A549 (cell line): ENCODE results near the gene CALHM1. TPM values are rescaled to one million over a fixed set of nuclear protein-coding genes. Genes with fewer than 3 reads are reported as not detected.

Source experiments
- ATAC-seq, 2 experiments: fragments of 200-7000 bp in 1 of 2; fragments of >200 bp in 1 of 2; cut with Nextera tagmentation in 1 of 2; cut with Tn5 transposase in 1 of 2; 3 replicates each; pipeline versions ENCODE4 v1.8.0 to v1.9.1; 2018 to 2020; ENCODE audit warnings: mild to moderate bottlenecking in 1 of 2, moderate library complexity in 1 of 2
- CTCF ChIA-PET: fragments of 300-600 bp; sonication (Branson Sonifier 250); formaldehyde crosslinking; extraction: SDS; loops from one replicate; lab custom pipeline; 2021; ENCODE audit warnings: antibody characterized with exemption, inconsistent platforms; lab: Yijun Ruan, JAX
- POLR2A ChIA-PET: fragments of 350-600 bp; formaldehyde crosslinking; extraction: SDS; loops from one replicate; lab custom pipeline; 2021; ENCODE audit warnings: antibody characterized with exemption, inconsistent platforms; lab: Yijun Ruan, JAX
- DNase-seq, 2 experiments: peaks; one replicate each; pipeline versions ENCODE4 v3.0.0 to v3.0.0-alpha.2; 2011 to 2016; ENCODE audit warnings: low read depth in 1 of 2, low spot score in 1 of 2
- FAIRE-seq: peaks from 2 replicates; lab custom pipeline; 2011; peaks lifted over from hg19 to GRCh38; lab: Jason Lieb, UNC
- H3K27ac ChIP-seq, 2 experiments: fragments of >200 bp; sonication (Bioruptor Twin); formaldehyde crosslinking; 3 replicates each; pipeline ENCODE4 v1.5.1; 2016 to 2017
- H3K4me1 ChIP-seq: fragments of >200 bp; sonication (Bioruptor Twin); formaldehyde crosslinking; 3 replicates; pipeline ENCODE4 v1.6.1; 2016
- H3K4me2 ChIP-seq: fragments of >200 bp; sonication (Bioruptor Twin); formaldehyde crosslinking; 3 replicates; pipeline ENCODE4 v1.6.1; 2016
- H3K4me3 ChIP-seq: fragments of >200 bp; sonication (Bioruptor Twin); formaldehyde crosslinking; 3 replicates; pipeline ENCODE4 v1.5.1; 2016
- H3K9me3 ChIP-seq: fragments of >200 bp; sonication (Bioruptor Twin); formaldehyde crosslinking; 3 replicates; pipeline ENCODE4 v1.6.1; 2016
- ATOH8 ChIP-seq: fragments of 250-450 bp; sonication (Bioruptor Pico); IDR thresholded peaks from 2 replicates; pipeline ENCODE4 v1.5.0; 2020; ENCODE audit warnings: low read depth, mild to moderate bottlenecking, moderate library complexity
- BCL3 ChIP-seq: fragments of >200 bp; sonication (Bioruptor Twin); formaldehyde crosslinking; IDR thresholded peaks from 3 replicates; pipeline ENCODE4 v1.6.1; 2016
- CTCF ChIP-seq: fragments of >200 bp; sonication (Bioruptor Twin); formaldehyde crosslinking; IDR thresholded peaks from 3 replicates; pipeline ENCODE4 v1.5.1; 2016
- E2F6 ChIP-seq: IDR thresholded peaks from 2 replicates; pipeline ENCODE4 v1.6.1; 2012; ENCODE audit warnings: low read depth, borderline replicate concordance
- FOXS1 ChIP-seq: fragments of 250-450 bp; sonication (Bioruptor Pico); IDR thresholded peaks from 2 replicates; pipeline ENCODE4 v1.5.0; 2020; ENCODE audit warnings: mild to moderate bottlenecking, moderate library complexity
- GATA3 ChIP-seq: IDR thresholded peaks from 2 replicates; pipeline ENCODE4 v1.6.1; 2012; ENCODE audit warnings: borderline replicate concordance
- HDAC2 ChIP-seq: fragments of 200-600 bp; sonication (generic); IDR thresholded peaks from 2 replicates; pipeline ENCODE4 v1.6.1; 2016
- HES2 ChIP-seq: fragments of >200 bp; sonication (Bioruptor Twin); formaldehyde crosslinking; IDR thresholded peaks from 2 replicates; pipeline ENCODE4 v1.6.1; 2016
- HMGXB4 ChIP-seq: fragments of 250-450 bp; sonication (Bioruptor Pico); IDR thresholded peaks from 2 replicates; pipeline ENCODE4 v1.5.0; 2021; ENCODE audit warnings: mild to moderate bottlenecking, moderate library complexity, borderline replicate concordance
- HOXA7 ChIP-seq: fragments of 250-450 bp; sonication (Bioruptor Pico); IDR thresholded peaks from 2 replicates; pipeline ENCODE4 v1.5.0; 2020; ENCODE audit warnings: mild to moderate bottlenecking, moderate library complexity
- HOXB5 ChIP-seq: fragments of 250-450 bp; sonication (Bioruptor Pico); IDR thresholded peaks from 2 replicates; pipeline ENCODE4 v1.5.0; 2020; ENCODE audit warnings: mild to moderate bottlenecking, moderate library complexity
- KDM5A ChIP-seq: fragments of 200-600 bp; sonication (generic); IDR thresholded peaks from 2 replicates; pipeline ENCODE4 v1.6.1; 2016; ENCODE audit warnings: antibody characterized with exemption, mild to moderate bottlenecking
- MAFK ChIP-seq: fragments of 450-650 bp; IDR thresholded peaks from 2 replicates; pipeline ENCODE4 v1.6.1; 2014; ENCODE audit not compliant: partially characterized antibody
- MAX ChIP-seq: IDR thresholded peaks from 2 replicates; pipeline ENCODE4 v1.6.1; 2012
- MAZ ChIP-seq: fragments of 150-350 bp; IDR thresholded peaks from 2 replicates; pipeline ENCODE4 v1.6.1; 2014; ENCODE audit warnings: antibody characterized with exemption, low read depth, low read length, borderline replicate concordance
- MYC ChIP-seq: IDR thresholded peaks from 2 replicates; pipeline ENCODE4 v1.6.1; 2012; ENCODE audit warnings: mild to moderate bottlenecking, inconsistent platforms, low read length, improper control_type of control experiment, borderline replicate concordance
- NR3C1 ChIP-seq: fragments of >200 bp; sonication (Bioruptor Twin); formaldehyde crosslinking; IDR thresholded peaks from 3 replicates; pipeline ENCODE4 v1.6.1; 2017
- PBX3 ChIP-seq: IDR thresholded peaks from 2 replicates; pipeline ENCODE4 v1.6.1; 2012
- PHF8 ChIP-seq: fragments of 200-600 bp; sonication (generic); IDR thresholded peaks from 2 replicates; pipeline ENCODE4 v1.6.1; 2016; ENCODE audit warnings: low read depth, mild to moderate bottlenecking, antibody characterized with exemption, moderate library complexity, borderline replicate concordance
- RARB ChIP-seq: fragments of 250-450 bp; sonication (Bioruptor Pico); IDR thresholded peaks from 2 replicates; pipeline ENCODE4 v1.8.0; 2021; ENCODE audit warnings: mild to moderate bottlenecking, moderate library complexity
- RFX5 ChIP-seq: fragments of 450-650 bp; IDR thresholded peaks from 2 replicates; pipeline ENCODE4 v1.7.1; 2014; ENCODE audit warnings: antibody characterized with exemption, mild to moderate bottlenecking, moderate library complexity
- RNF2 ChIP-seq: fragments of 200-600 bp; sonication (generic); IDR thresholded peaks from 2 replicates; pipeline ENCODE4 v1.6.1; 2016; ENCODE audit warnings: low read depth, mild to moderate bottlenecking, antibody characterized with exemption, moderate library complexity, borderline replicate concordance
- SMC3 ChIP-seq: fragments of >200 bp; sonication (Bioruptor Twin); formaldehyde crosslinking; IDR thresholded peaks from 3 replicates; pipeline ENCODE4 v1.6.1; 2018; ENCODE audit warnings: inconsistent platforms
- WGBS: methylation state at CpG from one replicate; pipeline ENCODE4 v1.1.6; 2017; ENCODE audit errors: missing lambda C conversion rate; 5-methylcytosine and 5-hydroxymethylcytosine counted together
- polyA plus RNA-seq, 4 experiments: library from polyadenylated mRNA; depleted of rRNA in 3 of 4; stranded (reverse); fragments of >200 nt; fragmentation: RNase III in 1 of 4; extraction: RNeasy Plus Mini Kit Qiagen cat#74134 plus additional on column Dnase treatment in 1 of 4; gene quantifications; 2 replicates in 3 of 4; 3 replicates in 1 of 4; pipeline ENCODE4 v1.2.3, GENCODE V29; 2011 to 2017

CALHM1 gene
- polyA plus RNA-seq, 2 of the 4 experiments (the other 2 are of a cell fraction) = not detected

GRCh38 chr10:103423748-103424147 lies 35.0 kb downstream of the CALHM1 start (continued):
- no peak for TF ChIP-seq RNF2
- no peak for TF ChIP-seq SMC3
- TF ChIP-seq E2F6 = no peak
- no peak for TF ChIP-seq GATA3
- no peak for TF ChIP-seq ATOH8 (CRISPR knock-in tag)

- H3K4me2 ChIP-seq = no peak overlapping the region
- ChIA-PET POLR2A (no interaction called here), CTCF (interaction anchor here (0.6 to 5.5 kb wide), 7 partner anchors 14 to 173 kb away, joined by 3 to 26 read pairs (median 5); no protein-coding TSS in a partner anchor)
- H3K4me3 ChIP-seq = no peak overlapping the region
- no peak overlapping the region for H3K27ac ChIP-seq
- no peak for DNase-seq
- TF ChIP-seq MYC (no peak), PBX3 (no peak), MAZ (no peak), SMC3 (no peak), HOXA7 (CRISPR knock-in tag) (no peak), CTCF (no peak), NR3C1 (no peak), MAFK (no peak), HMGXB4 (CRISPR knock-in tag) (no peak), PHF8 (no peak), HES2 (no peak), RARB (CRISPR knock-in tag) (no peak), KDM5A (no peak), HDAC2 (no peak), MAX (no peak), FOXS1 (CRISPR knock-in tag) (no peak), HOXB5 (CRISPR knock-in tag) (no peak), BCL3 (no peak), RFX5 (no peak)
- H3K4me1 ChIP-seq = no peaks in the 10 kb centered on the region
- no peak for FAIRE-seq
- H3K9me3 ChIP-seq = no peaks in the 10 kb centered on the region
- WGBS = 96% methylated on average over 4 of the region's 4 CpGs
- ATAC-seq = no peak
Observed at GRCh38 chr10:103419101-103419500, 39.6 kb downstream of the CALHM1 start.
